HEK293 (cell line): Measurements from ENCODE around the gene UQCRQ.
A peak's percentile ranks its signal among the peaks of the same experiment; 100 is the strongest.

ENCODE experiments used
- CTCF ChIA-PET: fragments of 350-600 bp; formaldehyde crosslinking; extraction: SDS; loops from one replicate; lab custom pipeline; 2021; ENCODE audit warnings: antibody characterized with exemption; lab: Yijun Ruan, JAX
- POLR2A ChIA-PET: fragments of 300-600 bp; formaldehyde crosslinking; extraction: SDS; loops from one replicate; lab custom pipeline; 2020; ENCODE audit warnings: antibody characterized with exemption, inconsistent platforms; lab: Yijun Ruan, JAX
- H3K27ac ChIP-seq: fragments of 200-500 bp; sonication (Bioruptor generic); 2 replicates; pipeline ENCODE4 v1.5.1; 2014; ENCODE audit warnings: low read depth, low read length, control low read depth, inconsistent platforms; ENCODE audit errors: extremely low read depth
- H3K36me3 ChIP-seq, 2 experiments: fragments of 200-500 bp in 1 of 2; sonication (Bioruptor generic) in 1 of 2; 1 replicate in 1 of 2; 2 replicates in 1 of 2; pipeline ENCODE4 v1.5.1; 2014 to 2017; ENCODE audit warnings: inconsistent platforms in 2 of 2, low read length in 2 of 2; ENCODE audit not compliant: control insufficient read depth in 2 of 2, insufficient read depth in 1 of 2
- H3K4me1 ChIP-seq: fragments of 200-500 bp; sonication (Bioruptor generic); 2 replicates; pipeline ENCODE4 v1.5.1; 2014; ENCODE audit warnings: mild to moderate bottlenecking, low read length, inconsistent platforms; ENCODE audit not compliant: control insufficient read depth, insufficient read depth
- H3K4me3 ChIP-seq: 2 replicates; pipeline ENCODE4 v1.5.1; 2011; ENCODE audit warnings: low read depth, mild to moderate bottlenecking, control low read depth, low read length, moderate library complexity
- H3K9me3 ChIP-seq: fragments of 200-500 bp; sonication (Bioruptor generic); 2 replicates; pipeline ENCODE4 v1.5.1; 2014; ENCODE audit warnings: low read depth, low read length, inconsistent platforms; ENCODE audit not compliant: control insufficient read depth, insufficient read depth
- GLIS1 ChIP-seq: fragments of 450-650 bp; formaldehyde crosslinking; IDR thresholded peaks from 2 replicates; pipeline ENCODE4 v1.5.1; 2016; ENCODE audit warnings: missing biosample characterization, missing genetic modification characterization
- KLF7 ChIP-seq: fragments of 450-650 bp; formaldehyde crosslinking; IDR thresholded peaks from 2 replicates; pipeline ENCODE4 v1.5.1; 2016; ENCODE audit warnings: missing biosample characterization, missing genetic modification characterization, borderline replicate concordance
- RBAK ChIP-seq: fragments of 450-650 bp; formaldehyde crosslinking; IDR thresholded peaks from 2 replicates; pipeline ENCODE4 v1.5.1; 2016; ENCODE audit warnings: missing biosample characterization, missing genetic modification characterization
- SP2 ChIP-seq: fragments of 450-650 bp; formaldehyde crosslinking; IDR thresholded peaks from 2 replicates; pipeline ENCODE4 v1.5.1; 2016; ENCODE audit warnings: missing biosample characterization, missing genetic modification characterization
- SP3 ChIP-seq: fragments of 450-650 bp; formaldehyde crosslinking; IDR thresholded peaks from 2 replicates; pipeline ENCODE4 v1.5.1; 2016; ENCODE audit warnings: missing biosample characterization, missing genetic modification characterization
- YY2 ChIP-seq: fragments of 450-650 bp; formaldehyde crosslinking; IDR thresholded peaks from 2 replicates; pipeline ENCODE4 v1.5.1; 2016; ENCODE audit warnings: missing biosample characterization, missing genetic modification characterization
- ZBTB21 ChIP-seq: fragments of 450-650 bp; formaldehyde crosslinking; IDR thresholded peaks from 2 replicates; pipeline ENCODE4 v1.5.1; 2017; ENCODE audit warnings: missing biosample characterization, missing genetic modification characterization
- ZBTB7A ChIP-seq: fragments of 450-650 bp; formaldehyde crosslinking; IDR thresholded peaks from 2 replicates; pipeline ENCODE4 v1.5.1; 2016; ENCODE audit warnings: low read depth, missing biosample characterization, missing genetic modification characterization
- ZNF157 ChIP-seq: fragments of 450-650 bp; formaldehyde crosslinking; IDR thresholded peaks from 2 replicates; pipeline ENCODE4 v1.5.1; 2016; ENCODE audit warnings: missing biosample characterization, missing genetic modification characterization
- ZNF2 ChIP-seq: fragments of 450-650 bp; formaldehyde crosslinking; IDR thresholded peaks from 2 replicates; pipeline ENCODE4 v1.5.1; 2016; ENCODE audit warnings: missing biosample characterization, missing genetic modification characterization
- ZNF211 ChIP-seq: fragments of 450-650 bp; formaldehyde crosslinking; IDR thresholded peaks from 2 replicates; pipeline ENCODE4 v1.5.1; 2016; ENCODE audit warnings: low read depth, missing biosample characterization, missing genetic modification characterization
- ZNF292 ChIP-seq: fragments of 450-650 bp; formaldehyde crosslinking; IDR thresholded peaks from 2 replicates; pipeline ENCODE4 v1.5.1; 2016; ENCODE audit warnings: low read depth, missing biosample characterization, missing genetic modification characterization, borderline replicate concordance
- ZNF311 ChIP-seq: fragments of 450-650 bp; formaldehyde crosslinking; IDR thresholded peaks from 2 replicates; pipeline ENCODE4 v1.5.1; 2017; ENCODE audit warnings: missing biosample characterization, missing genetic modification characterization, borderline replicate concordance
- ZNF354C ChIP-seq: fragments of 450-650 bp; formaldehyde crosslinking; IDR thresholded peaks from 2 replicates; pipeline ENCODE4 v1.5.1; 2016; ENCODE audit warnings: missing biosample characterization, missing genetic modification characterization, low read depth, borderline replicate concordance
- ZNF426 ChIP-seq: fragments of 450-650 bp; formaldehyde crosslinking; IDR thresholded peaks from 2 replicates; pipeline ENCODE4 v1.5.1; 2017; ENCODE audit warnings: missing biosample characterization, missing genetic modification characterization, mild to moderate bottlenecking, inconsistent platforms, moderate library complexity
- ZNF48 ChIP-seq: fragments of 450-650 bp; formaldehyde crosslinking; IDR thresholded peaks from 2 replicates; pipeline ENCODE4 v1.5.1; 2016; ENCODE audit warnings: missing biosample characterization, missing genetic modification characterization
- ZNF558 ChIP-seq: fragments of 450-650 bp; formaldehyde crosslinking; IDR thresholded peaks from 2 replicates; pipeline ENCODE4 v1.5.1; 2016; ENCODE audit warnings: missing biosample characterization, missing genetic modification characterization
- ZNF596 ChIP-seq: fragments of 450-650 bp; IDR thresholded peaks from 2 replicates; pipeline ENCODE4 v1.5.0; 2018; ENCODE audit warnings: missing biosample characterization, mild to moderate bottlenecking, missing genetic modification characterization, moderate library complexity
- ZNF610 ChIP-seq: fragments of 450-650 bp; formaldehyde crosslinking; IDR thresholded peaks from 2 replicates; pipeline ENCODE4 v1.5.1; 2016; ENCODE audit warnings: missing biosample characterization, missing genetic modification characterization, borderline replicate concordance
- ZNF843 ChIP-seq: fragments of 450-650 bp; formaldehyde crosslinking; IDR thresholded peaks from 2 replicates; pipeline ENCODE4 v1.5.1; 2016; ENCODE audit warnings: missing biosample characterization, missing genetic modification characterization
- ZSCAN30 ChIP-seq: fragments of 450-650 bp; IDR thresholded peaks from 2 replicates; pipeline ENCODE4 v1.5.1; 2018; ENCODE audit warnings: missing biosample characterization, mild to moderate bottlenecking, missing genetic modification characterization, moderate library complexity
- TF ChIP-seq, protein P1 (sequence below): sonication (generic); formaldehyde crosslinking; IDR thresholded peaks from 2 replicates; pipeline ENCODE4 v1.8.1; 2022; ENCODE audit warnings: mild to moderate bottlenecking, moderate library complexity, missing genetic modification reagents
- TF ChIP-seq, protein P2 (sequence below): fragments of 450-650 bp; formaldehyde crosslinking; conservative IDR thresholded peaks from 2 replicates; pipeline ENCODE4 v1.5.1; 2016; ENCODE audit warnings: low read depth, missing biosample characterization, missing genetic modification characterization
- TF ChIP-seq, protein P3 (sequence below): fragments of 450-650 bp; formaldehyde crosslinking; IDR thresholded peaks from 2 replicates; pipeline ENCODE4 v1.5.1; 2016; ENCODE audit warnings: missing biosample characterization, missing genetic modification characterization
- TF ChIP-seq, protein P4 (sequence below): fragments of 450-650 bp; formaldehyde crosslinking; IDR thresholded peaks from 2 replicates; pipeline ENCODE4; 2016; ENCODE audit warnings: missing biosample characterization, missing genetic modification characterization
- TF ChIP-seq, protein P5 (sequence below): fragments of 450-650 bp; formaldehyde crosslinking; IDR thresholded peaks from 2 replicates; pipeline ENCODE4 v1.5.1; 2016; ENCODE audit warnings: missing biosample characterization, missing genetic modification characterization

Gene UQCRQ

DNA sequence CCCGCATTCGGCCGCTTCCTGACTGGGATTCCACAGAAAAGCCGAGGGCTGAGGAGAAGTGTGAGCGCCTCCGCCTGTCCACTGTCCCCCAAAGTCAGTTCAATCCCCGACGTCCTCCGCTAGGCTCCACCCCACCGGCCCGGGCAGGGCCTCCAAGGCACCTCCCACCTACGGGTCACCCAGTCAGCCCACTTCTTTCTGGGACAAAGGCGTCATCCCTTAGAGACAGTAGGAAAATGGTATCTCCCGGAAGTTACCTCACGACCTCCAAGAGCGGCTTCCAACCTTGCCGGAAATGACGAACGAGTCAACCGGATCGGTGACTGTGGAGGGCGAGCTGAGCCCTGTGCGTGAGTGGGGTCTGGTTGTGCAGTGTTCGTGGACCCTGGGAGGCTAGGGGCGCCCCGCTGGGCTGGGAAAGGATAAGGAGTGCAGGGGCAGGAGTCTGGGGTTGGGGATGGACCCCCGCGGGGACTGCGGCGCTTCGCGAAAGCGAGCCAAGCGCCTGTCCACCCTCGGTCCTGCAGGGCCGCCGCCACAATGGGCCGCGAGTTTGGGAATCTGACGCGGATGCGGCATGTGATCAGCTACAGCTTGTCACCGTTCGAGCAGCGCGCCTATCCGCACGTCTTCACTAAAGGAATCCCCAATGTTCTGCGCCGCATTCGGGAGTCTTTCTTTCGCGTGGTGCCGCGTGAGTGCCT, at the start of gene UQCRQ, which contains the start of gene GDF9 (continued):
- no peak; the same call in 1 of the 2 replicates for TF ChIP-seq ZSCAN30 (tag by site-specific recombination)
- no peak for TF ChIP-seq ZNF426 (tag by site-specific recombination)
- TF ChIP-seq SP2: peak; percentile 96
- no peak for TF ChIP-seq ZNF311 (tag by site-specific recombination)
- TF ChIP-seq ZNF292: no peak
- peak; percentile 99 for TF ChIP-seq ZBTB21 (tag by site-specific recombination)
- TF ChIP-seq, protein P1, sequence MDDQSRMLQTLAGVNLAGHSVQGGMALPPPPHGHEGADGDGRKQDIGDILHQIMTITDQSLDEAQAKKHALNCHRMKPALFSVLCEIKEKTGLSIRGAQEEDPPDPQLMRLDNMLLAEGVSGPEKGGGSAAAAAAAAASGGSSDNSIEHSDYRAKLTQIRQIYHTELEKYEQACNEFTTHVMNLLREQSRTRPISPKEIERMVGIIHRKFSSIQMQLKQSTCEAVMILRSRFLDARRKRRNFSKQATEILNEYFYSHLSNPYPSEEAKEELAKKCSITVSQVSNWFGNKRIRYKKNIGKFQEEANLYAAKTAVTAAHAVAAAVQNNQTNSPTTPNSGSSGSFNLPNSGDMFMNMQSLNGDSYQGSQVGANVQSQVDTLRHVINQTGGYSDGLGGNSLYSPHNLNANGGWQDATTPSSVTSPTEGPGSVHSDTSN: peak; percentile 8; the same call in 1 of the 2 replicates
- peak; percentile 98 for TF ChIP-seq GLIS1
- no peak for TF ChIP-seq ZNF157 (tag by site-specific recombination)
- 0 out of 2 replicates have a peak, but pooled peaks have one; percentile 16 for TF ChIP-seq YY2 (tag by site-specific recombination)
- TF ChIP-seq ZNF610 (tag by site-specific recombination): peak; percentile 74; the same call in 1 of the 2 replicates
- peak; percentile 93 for TF ChIP-seq SP3 (tag by site-specific recombination)
- TF ChIP-seq, protein P2, sequence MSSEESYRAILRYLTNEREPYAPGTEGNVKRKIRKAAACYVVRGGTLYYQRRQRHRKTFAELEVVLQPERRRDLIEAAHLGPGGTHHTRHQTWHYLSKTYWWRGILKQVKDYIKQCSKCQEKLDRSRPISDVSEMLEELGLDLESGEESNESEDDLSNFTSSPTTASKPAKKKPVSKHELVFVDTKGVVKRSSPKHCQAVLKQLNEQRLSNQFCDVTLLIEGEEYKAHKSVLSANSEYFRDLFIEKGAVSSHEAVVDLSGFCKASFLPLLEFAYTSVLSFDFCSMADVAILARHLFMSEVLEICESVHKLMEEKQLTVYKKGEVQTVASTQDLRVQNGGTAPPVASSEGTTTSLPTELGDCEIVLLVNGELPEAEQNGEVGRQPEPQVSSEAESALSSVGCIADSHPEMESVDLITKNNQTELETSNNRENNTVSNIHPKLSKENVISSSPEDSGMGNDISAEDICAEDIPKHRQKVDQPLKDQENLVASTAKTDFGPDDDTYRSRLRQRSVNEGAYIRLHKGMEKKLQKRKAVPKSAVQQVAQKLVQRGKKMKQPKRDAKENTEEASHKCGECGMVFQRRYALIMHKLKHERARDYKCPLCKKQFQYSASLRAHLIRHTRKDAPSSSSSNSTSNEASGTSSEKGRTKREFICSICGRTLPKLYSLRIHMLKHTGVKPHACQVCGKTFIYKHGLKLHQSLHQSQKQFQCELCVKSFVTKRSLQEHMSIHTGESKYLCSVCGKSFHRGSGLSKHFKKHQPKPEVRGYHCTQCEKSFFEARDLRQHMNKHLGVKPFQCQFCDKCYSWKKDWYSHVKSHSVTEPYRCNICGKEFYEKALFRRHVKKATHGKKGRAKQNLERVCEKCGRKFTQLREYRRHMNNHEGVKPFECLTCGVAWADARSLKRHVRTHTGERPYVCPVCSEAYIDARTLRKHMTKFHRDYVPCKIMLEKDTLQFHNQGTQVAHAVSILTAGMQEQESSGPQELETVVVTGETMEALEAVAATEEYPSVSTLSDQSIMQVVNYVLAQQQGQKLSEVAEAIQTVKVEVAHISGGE (tag by site-specific recombination): peak; percentile 91

DNA sequence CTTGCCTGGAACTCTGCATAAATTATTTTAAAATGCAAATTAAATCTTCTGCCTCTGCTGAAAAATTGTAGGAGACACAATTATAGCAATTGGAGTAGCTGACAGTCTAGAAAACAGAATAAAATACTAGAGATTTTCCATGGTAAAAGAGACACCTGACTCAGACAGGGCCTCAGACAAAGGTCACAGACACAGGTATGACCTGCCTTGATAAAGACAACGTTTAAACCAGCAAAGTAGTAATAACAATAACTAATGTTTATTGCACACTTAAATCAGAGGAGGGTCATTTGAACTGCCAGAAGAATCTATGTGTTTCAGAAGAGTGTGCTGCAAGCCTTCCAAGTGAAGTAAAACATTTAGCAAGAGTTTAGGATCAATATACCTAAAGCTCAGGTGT, 49.4 kb upstream of the UQCRQ start:
- Histone ChIP-seq H3K27ac (no peak overlapping the region), H3K4me1 (peaks cover 14% of the 10 kb centered on the region), H3K9me3 (no peaks in the 10 kb centered on the region), H3K4me3 (no peak overlapping the region), H3K36me3 (no peaks in the 10 kb centered on the region)
- CTCF ChIA-PET: interaction anchor here (0.6 to 6.7 kb wide), 7 partner anchors 10 to 294 kb away, joined by 3 to 58 read pairs (median 5); partner anchors contain the start of gene CCNI2
- TF ChIP-seq ZBTB7A (tag by site-specific recombination): no peak
- no peak for TF ChIP-seq ZBTB21 (tag by site-specific recombination)
- no peak for TF ChIP-seq ZNF2
- no peak for TF ChIP-seq KLF7 (tag by site-specific recombination)
- TF ChIP-seq, protein P3, sequence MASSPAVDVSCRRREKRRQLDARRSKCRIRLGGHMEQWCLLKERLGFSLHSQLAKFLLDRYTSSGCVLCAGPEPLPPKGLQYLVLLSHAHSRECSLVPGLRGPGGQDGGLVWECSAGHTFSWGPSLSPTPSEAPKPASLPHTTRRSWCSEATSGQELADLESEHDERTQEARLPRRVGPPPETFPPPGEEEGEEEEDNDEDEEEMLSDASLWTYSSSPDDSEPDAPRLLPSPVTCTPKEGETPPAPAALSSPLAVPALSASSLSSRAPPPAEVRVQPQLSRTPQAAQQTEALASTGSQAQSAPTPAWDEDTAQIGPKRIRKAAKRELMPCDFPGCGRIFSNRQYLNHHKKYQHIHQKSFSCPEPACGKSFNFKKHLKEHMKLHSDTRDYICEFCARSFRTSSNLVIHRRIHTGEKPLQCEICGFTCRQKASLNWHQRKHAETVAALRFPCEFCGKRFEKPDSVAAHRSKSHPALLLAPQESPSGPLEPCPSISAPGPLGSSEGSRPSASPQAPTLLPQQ (tag by site-specific recombination): no peak
- no peak for TF ChIP-seq ZNF596 (tag by site-specific recombination)
- no peak for TF ChIP-seq ZNF843 (tag by site-specific recombination)
- TF ChIP-seq, protein P4, sequence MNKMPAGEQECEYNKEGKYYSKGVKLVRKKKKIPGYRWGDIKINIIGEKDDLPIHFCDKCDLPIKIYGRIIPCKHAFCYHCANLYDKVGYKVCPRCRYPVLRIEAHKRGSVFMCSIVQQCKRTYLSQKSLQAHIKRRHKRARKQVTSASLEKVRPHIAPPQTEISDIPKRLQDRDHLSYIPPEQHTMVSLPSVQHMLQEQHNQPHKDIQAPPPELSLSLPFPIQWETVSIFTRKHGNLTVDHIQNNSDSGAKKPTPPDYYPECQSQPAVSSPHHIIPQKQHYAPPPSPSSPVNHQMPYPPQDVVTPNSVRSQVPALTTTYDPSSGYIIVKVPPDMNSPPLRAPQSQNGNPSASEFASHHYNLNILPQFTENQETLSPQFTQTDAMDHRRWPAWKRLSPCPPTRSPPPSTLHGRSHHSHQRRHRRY (tag by site-specific recombination): no peak
- no peak for TF ChIP-seq ZNF610 (tag by site-specific recombination)
- TF ChIP-seq RBAK (tag by site-specific recombination): no peak
- no peak for TF ChIP-seq ZNF211
- no peak for TF ChIP-seq ZNF48 (tag by site-specific recombination)
- TF ChIP-seq, protein P5, sequence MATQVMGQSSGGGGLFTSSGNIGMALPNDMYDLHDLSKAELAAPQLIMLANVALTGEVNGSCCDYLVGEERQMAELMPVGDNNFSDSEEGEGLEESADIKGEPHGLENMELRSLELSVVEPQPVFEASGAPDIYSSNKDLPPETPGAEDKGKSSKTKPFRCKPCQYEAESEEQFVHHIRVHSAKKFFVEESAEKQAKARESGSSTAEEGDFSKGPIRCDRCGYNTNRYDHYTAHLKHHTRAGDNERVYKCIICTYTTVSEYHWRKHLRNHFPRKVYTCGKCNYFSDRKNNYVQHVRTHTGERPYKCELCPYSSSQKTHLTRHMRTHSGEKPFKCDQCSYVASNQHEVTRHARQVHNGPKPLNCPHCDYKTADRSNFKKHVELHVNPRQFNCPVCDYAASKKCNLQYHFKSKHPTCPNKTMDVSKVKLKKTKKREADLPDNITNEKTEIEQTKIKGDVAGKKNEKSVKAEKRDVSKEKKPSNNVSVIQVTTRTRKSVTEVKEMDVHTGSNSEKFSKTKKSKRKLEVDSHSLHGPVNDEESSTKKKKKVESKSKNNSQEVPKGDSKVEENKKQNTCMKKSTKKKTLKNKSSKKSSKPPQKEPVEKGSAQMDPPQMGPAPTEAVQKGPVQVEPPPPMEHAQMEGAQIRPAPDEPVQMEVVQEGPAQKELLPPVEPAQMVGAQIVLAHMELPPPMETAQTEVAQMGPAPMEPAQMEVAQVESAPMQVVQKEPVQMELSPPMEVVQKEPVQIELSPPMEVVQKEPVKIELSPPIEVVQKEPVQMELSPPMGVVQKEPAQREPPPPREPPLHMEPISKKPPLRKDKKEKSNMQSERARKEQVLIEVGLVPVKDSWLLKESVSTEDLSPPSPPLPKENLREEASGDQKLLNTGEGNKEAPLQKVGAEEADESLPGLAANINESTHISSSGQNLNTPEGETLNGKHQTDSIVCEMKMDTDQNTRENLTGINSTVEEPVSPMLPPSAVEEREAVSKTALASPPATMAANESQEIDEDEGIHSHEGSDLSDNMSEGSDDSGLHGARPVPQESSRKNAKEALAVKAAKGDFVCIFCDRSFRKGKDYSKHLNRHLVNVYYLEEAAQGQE: no peak
- no peak for TF ChIP-seq ZNF354C (tag by site-specific recombination)
- no peak for TF ChIP-seq ZNF558 (tag by site-specific recombination)
- POLR2A ChIA-PET: no interaction called here
